ENCODE measurements around the gene CACNA1A.

The CACNA1A gene

GRCh38 chr19:13234518-13234917 lies 271.8 kb downstream of the CACNA1A start:
- DNase-seq (ENCODE audit: low spot score): no peak

GRCh38 chr19:13231663-13232062 lies 274.6 kb downstream of the CACNA1A start:
- no peak for DNase-seq (ENCODE audit: low spot score)

GRCh38 chr19:13229246-13229645 lies 277.0 kb downstream of the CACNA1A start:
- no peak for DNase-seq (ENCODE audit: low spot score)

GRCh38 chr19:13228561-13228960 lies 277.7 kb downstream of the CACNA1A start:
- DNase-seq (ENCODE audit: low spot score): no peak

- DNase-seq (ENCODE audit: low spot score): no peak
Measured at GRCh38 chr19:13226983-13227382, 279.3 kb downstream of the CACNA1A start.

- no peak for DNase-seq (ENCODE audit: low spot score)
Measured at GRCh38 chr19:13225973-13226865, 280.1 kb downstream of the CACNA1A start.

- no peak for DNase-seq (ENCODE audit: low spot score)
Measured at GRCh38 chr19:13225085-13225484, 281.2 kb downstream of the CACNA1A start.

GRCh38 chr19:13220847-13221246 lies 285.4 kb downstream of the CACNA1A start:
- DNase-seq (ENCODE audit: low spot score): no peak

- no peak for DNase-seq (ENCODE audit: low spot score)
Measured at GRCh38 chr19:13215572-13216380, 290.5 kb downstream of the CACNA1A start.

GRCh38 chr19:13214036-13214730 lies 292.1 kb downstream of the CACNA1A start:
- DNase-seq (ENCODE audit: low spot score): no peak

- peak; percentile 22 for DNase-seq (ENCODE audit: low spot score)
Measured at GRCh38 chr19:13212759-13213330, 293.4 kb downstream of the CACNA1A start.

- DNase-seq (ENCODE audit: low spot score): no peak
Measured at GRCh38 chr19:13211426-13212308, 294.6 kb downstream of the CACNA1A start.

GRCh38 chr19:13210941-13211340 lies 295.3 kb downstream of the CACNA1A start:
- no peak for DNase-seq (ENCODE audit: low spot score)

GRCh38 chr19:13210339-13210775 lies 295.9 kb downstream of the CACNA1A start:
- DNase-seq (ENCODE audit: low spot score): no peak

GRCh38 chr19:13209484-13210338 lies 296.6 kb downstream of the CACNA1A start:
- DNase-seq (ENCODE audit: low spot score): no peak

GRCh38 chr19:13208672-13209483 lies 297.4 kb downstream of the CACNA1A start:
- DNase-seq (ENCODE audit: low spot score): no peak

GRCh38 chr19:13207846-13208671 lies 298.2 kb downstream of the CACNA1A start:
- DNase-seq (ENCODE audit: low spot score): peak; percentile 30

GRCh38 chr19:13207237-13207845 lies 298.9 kb downstream of the CACNA1A start:
- DNase-seq (ENCODE audit: low spot score): no peak

All from Ammon's horn (tissue), 1 donor.